C1 segment of cervical spinal cord (tissue), 14 donors: ENCODE results near the gene MC3R.

Source experiments
- DNase-seq, 14 donors: peaks; one replicate each; lab custom pipeline; 2025; lab: John Stamatoyannopoulos, UW

MC3R gene

DNA sequence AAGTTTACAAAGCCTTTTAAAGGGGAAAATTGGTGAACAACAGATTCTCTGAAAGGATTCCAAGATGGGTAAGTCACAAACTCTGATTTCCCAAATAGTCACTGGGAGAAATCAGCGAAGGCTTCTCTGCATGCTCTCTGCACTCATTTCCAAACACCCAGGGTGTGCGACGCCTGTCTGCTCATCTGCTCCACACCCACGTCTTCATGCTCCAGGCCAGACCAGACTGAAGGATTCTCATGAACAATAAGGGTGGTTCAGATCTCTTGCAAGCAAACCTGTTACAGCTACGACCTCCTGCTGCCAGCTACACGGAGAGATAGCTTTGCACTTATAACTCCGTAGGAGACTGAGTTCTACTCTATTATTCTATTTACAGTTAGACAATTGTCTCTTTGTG lies 1.4 kb downstream of the MC3R start:
- no peak for DNase-seq

DNA sequence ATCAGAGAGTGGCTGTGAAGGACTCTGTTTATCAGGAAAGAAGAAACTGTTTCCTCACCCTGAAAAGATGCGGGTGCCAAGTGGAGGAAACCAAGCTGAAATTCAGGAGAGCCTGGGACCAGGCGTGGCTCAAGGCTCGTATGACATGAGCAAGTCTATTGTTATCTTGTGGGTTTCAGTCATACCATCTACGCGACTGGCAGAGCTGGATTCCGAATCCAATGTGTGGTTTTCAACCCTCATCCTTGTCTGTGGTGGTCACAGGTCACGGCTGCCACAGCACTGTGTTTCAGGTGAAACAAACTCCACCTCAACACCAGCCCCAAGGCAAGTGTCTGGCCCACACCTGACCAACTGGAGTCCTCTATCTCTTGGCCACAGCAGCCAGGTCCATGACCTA lies 9.1 kb downstream of the MC3R start:
- DNase-seq, result no peak

DNA sequence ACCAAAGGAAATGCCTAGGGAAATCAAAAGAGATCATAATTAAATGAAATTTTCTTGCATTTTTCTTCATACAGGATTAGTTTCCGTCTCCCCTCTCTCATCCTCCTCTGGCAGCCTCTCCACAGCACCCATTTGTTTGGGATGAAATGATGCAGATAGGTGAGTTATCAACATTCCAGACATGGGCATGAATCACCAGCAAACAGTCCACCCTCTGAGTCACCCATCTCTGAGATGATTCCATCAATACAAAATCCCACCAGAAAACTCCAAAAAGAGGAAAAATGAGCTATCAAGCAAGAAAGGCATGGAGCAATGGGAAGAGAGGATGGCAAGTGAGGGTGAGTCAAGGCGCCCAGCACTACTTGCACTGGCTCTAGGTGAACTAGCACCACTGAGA lies 11.4 kb downstream of the MC3R start:
- no peak for DNase-seq

DNA sequence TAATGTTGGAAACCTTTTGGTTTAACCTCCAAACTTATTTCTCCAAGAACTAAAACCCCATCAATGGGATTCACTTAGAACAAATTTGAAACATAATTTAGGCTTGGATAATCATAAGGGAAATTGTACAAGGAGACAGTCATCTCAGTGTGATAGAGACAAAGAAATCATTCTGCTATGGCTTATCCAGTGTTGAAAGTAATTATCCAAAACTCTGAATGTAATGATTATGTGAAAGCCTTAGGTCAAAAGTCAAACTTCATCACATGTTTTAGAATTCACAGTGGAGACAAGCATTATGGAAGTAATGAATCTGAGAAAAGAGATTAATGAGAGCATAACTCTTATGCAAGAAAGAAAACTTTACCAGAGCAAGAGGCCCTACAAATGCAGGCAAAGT lies 20.0 kb downstream of the MC3R start:
- no peak for DNase-seq

DNA sequence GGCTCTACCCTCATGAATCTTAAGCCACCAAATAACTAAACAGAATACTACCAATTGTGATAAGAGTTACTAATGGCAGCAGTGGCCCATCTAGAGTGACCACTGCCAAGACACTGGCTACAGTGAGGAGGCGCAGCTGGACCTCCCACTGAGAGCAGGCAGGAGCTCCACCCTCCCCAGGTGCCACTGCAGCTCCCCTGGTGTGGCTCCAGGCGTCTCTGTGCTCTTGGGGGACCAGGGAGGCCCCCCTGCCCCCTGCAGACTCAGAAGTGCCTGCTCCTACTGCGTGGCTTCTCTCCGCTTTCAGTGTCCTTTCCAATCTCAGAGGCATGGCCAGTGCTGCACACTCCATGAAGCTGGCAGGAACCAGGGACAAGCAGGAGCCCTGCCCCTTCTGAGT lies 23.4 kb downstream of the MC3R start:
- DNase-seq, result no peak

DNA sequence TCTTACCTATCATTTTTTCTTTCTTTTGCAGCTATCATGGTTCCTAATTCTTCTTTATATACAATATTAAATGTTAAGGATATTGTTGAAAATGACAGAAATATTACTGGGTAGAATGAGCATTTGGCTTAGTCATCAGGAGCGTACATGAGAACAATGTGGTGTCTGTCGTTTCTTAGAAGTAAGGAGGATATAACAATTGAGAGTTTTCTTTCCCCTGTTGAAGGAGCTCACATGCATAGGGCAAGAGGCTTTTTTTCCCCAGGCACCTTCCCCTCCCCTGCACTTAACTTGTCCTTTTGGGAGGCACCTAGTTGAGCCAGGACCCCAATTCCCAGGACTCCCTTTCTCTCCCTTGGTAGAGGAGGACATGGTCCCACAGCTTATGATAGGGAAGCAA lies 25.0 kb downstream of the MC3R start:
- no peak for DNase-seq

DNA sequence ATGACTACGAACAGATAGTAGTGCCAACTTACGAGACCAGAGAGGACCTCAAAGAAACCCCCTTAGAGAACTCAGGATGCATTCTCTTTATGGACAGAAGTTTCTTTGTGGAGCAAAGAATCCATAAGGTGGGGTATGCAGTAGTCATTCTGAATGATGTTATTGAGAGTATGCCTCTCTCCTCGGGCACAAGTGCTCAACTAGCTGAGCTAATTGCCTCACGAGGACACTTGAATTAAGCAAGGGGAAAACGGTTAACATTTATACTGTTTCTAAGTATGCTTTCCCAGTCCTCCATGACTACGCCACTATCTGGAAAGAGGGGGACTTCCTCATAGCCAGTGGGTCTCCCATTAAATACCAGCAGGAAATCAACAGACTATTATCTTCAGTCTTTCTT lies 25.6 kb downstream of the MC3R start:
- no peak for DNase-seq

DNA sequence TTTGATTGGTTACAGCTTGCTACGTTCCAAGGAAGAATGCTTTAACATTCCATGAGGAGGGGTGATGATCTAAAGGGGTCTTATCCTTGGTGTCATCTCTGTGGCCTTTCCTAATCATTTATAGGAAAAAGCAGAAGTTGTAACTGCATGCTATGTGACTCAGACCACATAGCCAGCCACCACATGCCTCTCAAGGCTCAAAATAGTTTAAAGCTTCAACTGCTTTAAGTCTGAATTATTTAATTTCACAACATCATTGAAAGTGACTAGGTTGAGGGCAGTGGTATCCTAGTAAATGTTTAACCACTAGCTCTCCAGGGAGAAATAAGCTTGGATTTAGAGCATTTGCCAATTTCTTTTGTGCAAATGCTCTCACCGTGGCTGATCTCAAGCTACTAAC lies 29.7 kb downstream of the MC3R start:
- no peak for DNase-seq

DNA sequence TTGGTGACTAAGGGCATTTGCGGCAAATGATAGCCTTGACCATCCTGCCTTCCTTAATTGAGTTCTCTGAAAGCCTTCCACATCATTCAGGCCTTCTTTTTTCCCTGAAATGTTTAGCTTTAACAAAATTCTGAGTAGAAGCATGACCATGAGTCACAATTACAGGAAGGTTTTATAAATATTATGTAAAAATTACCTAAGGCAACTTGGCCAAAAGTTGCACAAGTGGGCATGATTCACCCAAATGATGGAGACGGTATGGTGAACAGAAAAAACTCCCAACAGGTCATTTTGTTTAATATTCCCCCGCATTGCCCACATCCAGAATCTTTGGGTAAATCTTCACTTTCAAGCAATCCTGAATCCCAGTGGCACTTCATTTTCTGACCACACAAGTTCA lies 37.0 kb downstream of the MC3R start:
- no peak for DNase-seq

DNA sequence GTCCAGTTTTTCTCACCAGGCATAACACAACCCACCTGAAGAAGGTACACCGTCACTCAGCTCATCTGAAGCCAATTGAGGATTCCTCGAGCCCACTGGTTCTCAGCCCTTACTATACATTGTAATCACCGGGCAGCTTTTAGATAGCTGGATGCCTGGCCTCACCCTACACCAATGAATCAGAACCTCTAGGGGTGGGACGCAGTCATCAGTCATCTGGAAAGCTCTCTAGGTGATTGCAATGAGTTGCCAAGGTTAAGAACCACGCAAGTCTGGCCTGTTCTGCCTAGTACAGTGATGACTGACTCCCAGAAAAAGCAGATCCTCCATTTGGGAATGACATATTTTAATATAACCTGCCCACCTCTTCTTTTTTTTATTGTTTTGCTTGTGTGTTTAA lies 41.1 kb downstream of the MC3R start:
- DNase-seq, result no peak

DNA sequence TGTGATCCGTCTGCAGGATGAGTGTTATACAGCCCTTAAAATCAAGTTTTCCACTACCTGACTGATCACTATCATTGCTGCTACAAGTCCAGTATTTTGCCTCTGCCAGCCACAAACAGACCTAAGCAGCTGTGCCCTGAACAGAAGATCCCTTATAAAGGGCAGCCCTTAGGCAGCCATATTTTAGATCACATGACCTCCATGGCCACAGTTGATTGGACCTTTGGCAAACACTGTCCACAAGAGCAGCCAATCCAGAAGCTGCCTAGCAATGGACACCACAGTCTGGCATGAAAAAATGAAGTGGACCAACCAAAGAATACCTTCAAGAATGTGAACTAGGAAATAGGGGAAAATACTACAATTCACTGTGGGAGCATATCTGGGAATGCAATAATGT lies 50.8 kb downstream of the MC3R start:
- no peak for DNase-seq
